HCT116 (cell line): ENCODE results near the gene FAM118B.

Source experiments
- CEBPB ChIP-seq: IDR thresholded peaks from 2 replicates; pipeline ENCODE4 v1.6.1; 2012; ENCODE audit warnings: low read depth
- ELF1 ChIP-seq: IDR thresholded peaks from 2 replicates; pipeline ENCODE4 v1.6.1; 2012; ENCODE audit warnings: low read depth, borderline replicate concordance
- EZH2phosphoT487 ChIP-seq: fragments of 200-600 bp; IDR thresholded peaks from 2 replicates; pipeline ENCODE4 v1.6.1; 2018; ENCODE audit warnings: antibody characterized with exemption, borderline replicate concordance
- FOSL1 ChIP-seq: IDR thresholded peaks from 2 replicates; pipeline ENCODE4 v1.6.1; 2012; ENCODE audit warnings: low read depth
- POLR2AphosphoS5 ChIP-seq: IDR thresholded peaks from 2 replicates; pipeline ENCODE4 v1.6.1; 2011; ENCODE audit warnings: mild to moderate bottlenecking, low read depth, low read length, moderate library complexity
- RAD21 ChIP-seq: IDR thresholded peaks from 2 replicates; pipeline ENCODE4 v1.6.1; 2012; ENCODE audit warnings: low read depth, mild to moderate bottlenecking
- REST ChIP-seq: IDR thresholded peaks from 2 replicates; pipeline ENCODE4 v1.6.1; 2012; ENCODE audit warnings: low read depth
- SIN3A ChIP-seq: IDR thresholded peaks from 2 replicates; pipeline ENCODE4 v1.6.1; 2012; ENCODE audit warnings: low read depth
- SP1 ChIP-seq: IDR thresholded peaks from 2 replicates; pipeline ENCODE4 v1.6.1; 2012; ENCODE audit warnings: low read depth
- TCF7L2 ChIP-seq: IDR thresholded peaks from 2 replicates; pipeline ENCODE4 v1.7.0; 2011; ENCODE audit warnings: borderline replicate concordance, inconsistent platforms; ENCODE audit not compliant: insufficient read depth, insufficient read length; ENCODE audit errors: extremely low read depth
- ZFX ChIP-seq: fragments of 450-650 bp; IDR thresholded peaks from 2 replicates; pipeline ENCODE4 v1.6.1; 2017
- ZNF274 ChIP-seq: fragments of 200-500 bp; sonication (Bioruptor generic); IDR thresholded peaks from 2 replicates; pipeline ENCODE4 v1.6.1; 2014; ENCODE audit warnings: mild to moderate bottlenecking, low read depth, low read length, inconsistent platforms
- TF ChIP-seq, protein P1 (sequence below), 3 experiments: fragments of 200-600 bp in 1 of 3; sonication (generic) in 1 of 3; IDR thresholded peaks in 2 of 3; conservative IDR thresholded peaks in 1 of 3; 2 replicates each; pipeline ENCODE4 v1.5.1; 2012 to 2017; ENCODE audit warnings: low read depth in 2 of 3, low read length in 2 of 3, antibody characterized with exemption in 1 of 3, borderline replicate concordance in 1 of 3, control low read depth in 1 of 3, mild to moderate bottlenecking in 1 of 3, mixed read lengths in 1 of 3, mixed run types in 1 of 3, moderate library complexity in 1 of 3; ENCODE audit not compliant: insufficient read depth in 1 of 3
- TF ChIP-seq, protein P2 (sequence below): IDR thresholded peaks from 2 replicates; pipeline ENCODE4 v1.6.1; 2012

GRCh38 chr11:126265811-126266210, 54.2 kb downstream of the FAM118B start:
- TF ChIP-seq EZH2phosphoT487 (no peak), REST (no peak), SIN3A (no peak), TCF7L2 (no peak), ELF1 (no peak), RAD21 (no peak), FOSL1 (no peak), CEBPB (no peak), POLR2AphosphoS5 (no peak), SP1 (no peak), ZNF274 (no peak), ZFX (no peak)
- TF ChIP-seq, protein P1, sequence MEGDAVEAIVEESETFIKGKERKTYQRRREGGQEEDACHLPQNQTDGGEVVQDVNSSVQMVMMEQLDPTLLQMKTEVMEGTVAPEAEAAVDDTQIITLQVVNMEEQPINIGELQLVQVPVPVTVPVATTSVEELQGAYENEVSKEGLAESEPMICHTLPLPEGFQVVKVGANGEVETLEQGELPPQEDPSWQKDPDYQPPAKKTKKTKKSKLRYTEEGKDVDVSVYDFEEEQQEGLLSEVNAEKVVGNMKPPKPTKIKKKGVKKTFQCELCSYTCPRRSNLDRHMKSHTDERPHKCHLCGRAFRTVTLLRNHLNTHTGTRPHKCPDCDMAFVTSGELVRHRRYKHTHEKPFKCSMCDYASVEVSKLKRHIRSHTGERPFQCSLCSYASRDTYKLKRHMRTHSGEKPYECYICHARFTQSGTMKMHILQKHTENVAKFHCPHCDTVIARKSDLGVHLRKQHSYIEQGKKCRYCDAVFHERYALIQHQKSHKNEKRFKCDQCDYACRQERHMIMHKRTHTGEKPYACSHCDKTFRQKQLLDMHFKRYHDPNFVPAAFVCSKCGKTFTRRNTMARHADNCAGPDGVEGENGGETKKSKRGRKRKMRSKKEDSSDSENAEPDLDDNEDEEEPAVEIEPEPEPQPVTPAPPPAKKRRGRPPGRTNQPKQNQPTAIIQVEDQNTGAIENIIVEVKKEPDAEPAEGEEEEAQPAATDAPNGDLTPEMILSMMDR (IDR thresholded peaks at IDR 0.05 in 2 of 3, conservative IDR thresholded peaks at IDR 0.05 in 1 of 3; ENCODE audit: borderline replicate concordance in 1 of 3, insufficient read depth in 1 of 3, low read depth in 2 of 3, low read length in 2 of 3), result 0 out of 6 replicates have a peak, but pooled peaks of 1 of the 3 experiments have one; percentile 11
- TF ChIP-seq, protein P2, sequence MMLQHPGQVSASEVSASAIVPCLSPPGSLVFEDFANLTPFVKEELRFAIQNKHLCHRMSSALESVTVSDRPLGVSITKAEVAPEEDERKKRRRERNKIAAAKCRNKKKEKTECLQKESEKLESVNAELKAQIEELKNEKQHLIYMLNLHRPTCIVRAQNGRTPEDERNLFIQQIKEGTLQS, result no peak
